GM20000 (cell line): ENCODE data around the gene ZDHHC23.

Source experiments
- DNase-seq: peaks from one replicate; pipeline ENCODE4 v3.0.0; 2012; ENCODE audit warnings: low spot score
- TF ChIP-seq, protein P1 (sequence below): IDR thresholded peaks from 2 replicates; pipeline ENCODE4 v1.5.1; 2012; ENCODE audit warnings: mild to moderate bottlenecking, control low read depth; ENCODE audit errors: extremely low read depth, missing control alignments

Gene ZDHHC23

DNA sequence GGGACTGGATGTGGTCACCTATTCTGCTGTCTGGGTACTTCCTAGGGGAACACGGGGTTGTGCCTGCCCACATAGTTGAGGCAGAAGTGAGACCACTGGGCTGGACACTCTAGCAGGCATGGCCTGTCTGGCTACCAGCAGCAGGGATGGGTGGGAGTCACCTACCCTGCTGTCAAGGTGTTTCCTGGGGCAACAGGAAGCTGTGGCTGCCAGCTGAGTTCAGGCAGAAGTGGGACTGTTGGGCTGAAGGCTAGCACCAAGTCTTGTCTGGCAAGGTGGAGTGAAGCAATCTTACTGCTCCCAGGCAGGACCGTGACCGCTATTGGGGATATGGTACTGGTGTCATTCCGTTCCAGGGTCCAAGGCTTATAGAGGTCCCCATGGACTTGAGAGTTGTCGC is 20.3 kb upstream of the ZDHHC23 start:
- DNase-seq: no peak

GRCh38 chr3:113946831-113947230 is 982 bp upstream of the ZDHHC23 start:
- DNase-seq: no peak
- TF ChIP-seq, protein P1, sequence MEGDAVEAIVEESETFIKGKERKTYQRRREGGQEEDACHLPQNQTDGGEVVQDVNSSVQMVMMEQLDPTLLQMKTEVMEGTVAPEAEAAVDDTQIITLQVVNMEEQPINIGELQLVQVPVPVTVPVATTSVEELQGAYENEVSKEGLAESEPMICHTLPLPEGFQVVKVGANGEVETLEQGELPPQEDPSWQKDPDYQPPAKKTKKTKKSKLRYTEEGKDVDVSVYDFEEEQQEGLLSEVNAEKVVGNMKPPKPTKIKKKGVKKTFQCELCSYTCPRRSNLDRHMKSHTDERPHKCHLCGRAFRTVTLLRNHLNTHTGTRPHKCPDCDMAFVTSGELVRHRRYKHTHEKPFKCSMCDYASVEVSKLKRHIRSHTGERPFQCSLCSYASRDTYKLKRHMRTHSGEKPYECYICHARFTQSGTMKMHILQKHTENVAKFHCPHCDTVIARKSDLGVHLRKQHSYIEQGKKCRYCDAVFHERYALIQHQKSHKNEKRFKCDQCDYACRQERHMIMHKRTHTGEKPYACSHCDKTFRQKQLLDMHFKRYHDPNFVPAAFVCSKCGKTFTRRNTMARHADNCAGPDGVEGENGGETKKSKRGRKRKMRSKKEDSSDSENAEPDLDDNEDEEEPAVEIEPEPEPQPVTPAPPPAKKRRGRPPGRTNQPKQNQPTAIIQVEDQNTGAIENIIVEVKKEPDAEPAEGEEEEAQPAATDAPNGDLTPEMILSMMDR: no peak

More for the DNA sequence above, 20.3 kb upstream of the ZDHHC23 start:
- TF ChIP-seq, protein P1: no peak

DNA sequence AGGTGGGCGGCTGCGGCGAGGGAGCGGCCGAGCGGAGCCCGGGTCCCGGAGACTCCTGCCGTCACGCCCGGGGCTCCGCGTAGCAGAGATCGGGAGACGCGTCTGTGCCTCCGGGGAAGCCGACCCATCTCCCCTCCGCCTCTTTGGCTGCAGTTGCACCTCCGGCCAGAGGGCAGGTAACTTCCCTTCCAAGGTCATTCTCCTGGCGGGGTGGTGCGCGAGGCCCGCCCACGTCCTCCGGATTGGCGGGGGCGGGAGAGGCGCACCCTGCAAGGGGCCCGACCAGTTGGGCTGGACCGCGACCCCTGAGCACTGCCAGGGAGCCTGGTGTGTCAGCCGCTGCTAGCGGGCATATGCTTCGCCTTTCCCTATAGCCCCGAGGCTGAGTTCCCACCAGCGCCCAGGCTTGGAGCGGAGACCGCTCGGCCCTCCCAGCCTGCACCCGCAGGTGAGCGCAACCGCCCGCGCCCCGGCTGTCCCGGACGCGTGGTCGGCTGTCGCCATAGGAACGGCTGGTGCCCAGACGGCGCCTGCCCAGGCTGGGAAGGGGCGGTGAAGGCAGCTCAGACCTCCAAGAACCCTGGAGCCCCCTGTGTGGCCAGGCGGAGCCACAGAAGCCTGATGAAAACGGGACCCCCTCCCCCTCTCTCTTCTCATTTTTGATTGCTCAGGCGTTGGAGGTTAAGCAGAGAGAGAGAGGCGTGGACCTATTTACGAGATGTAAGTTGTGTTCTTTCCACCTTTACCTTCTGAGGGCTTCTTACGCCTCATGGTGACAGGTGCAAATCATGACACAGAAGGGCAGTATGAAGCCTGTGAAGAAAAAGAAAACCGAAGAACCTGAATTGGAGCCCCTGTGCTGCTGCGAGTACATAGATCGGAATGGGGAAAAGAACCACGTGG is 453 bp downstream of the ZDHHC23 start:
- DNase-seq: no peak

GRCh38 chr3:113952921-113953320 is 5.1 kb downstream of the ZDHHC23 start:
- TF ChIP-seq, protein P1: no peak
- no peak for DNase-seq

More for the DNA sequence above, 453 bp downstream of the ZDHHC23 start:
- TF ChIP-seq, protein P1: no peak

DNA sequence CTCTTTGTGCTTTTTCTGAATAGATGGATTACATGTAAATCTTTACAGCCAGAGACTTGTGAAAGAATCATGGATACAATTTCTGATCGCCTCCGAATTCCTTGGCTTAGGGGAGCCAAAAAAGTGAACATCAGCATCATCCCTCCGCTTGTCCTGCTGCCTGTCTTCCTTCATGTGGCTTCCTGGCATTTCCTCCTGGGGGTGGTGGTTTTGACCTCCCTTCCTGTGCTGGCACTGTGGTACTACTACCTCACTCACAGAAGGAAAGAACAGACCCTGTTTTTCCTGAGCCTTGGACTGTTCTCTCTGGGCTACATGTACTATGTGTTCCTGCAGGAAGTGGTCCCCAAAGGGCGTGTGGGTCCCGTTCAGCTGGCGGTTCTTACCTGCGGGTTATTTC is 5.9 kb downstream of the ZDHHC23 start:
- DNase-seq: no peak
- TF ChIP-seq, protein P1: no peak

GRCh38 chr3:113954091-113954685 is 6.4 kb downstream of the ZDHHC23 start:
- TF ChIP-seq, protein P1: no peak
- DNase-seq: no peak

DNA sequence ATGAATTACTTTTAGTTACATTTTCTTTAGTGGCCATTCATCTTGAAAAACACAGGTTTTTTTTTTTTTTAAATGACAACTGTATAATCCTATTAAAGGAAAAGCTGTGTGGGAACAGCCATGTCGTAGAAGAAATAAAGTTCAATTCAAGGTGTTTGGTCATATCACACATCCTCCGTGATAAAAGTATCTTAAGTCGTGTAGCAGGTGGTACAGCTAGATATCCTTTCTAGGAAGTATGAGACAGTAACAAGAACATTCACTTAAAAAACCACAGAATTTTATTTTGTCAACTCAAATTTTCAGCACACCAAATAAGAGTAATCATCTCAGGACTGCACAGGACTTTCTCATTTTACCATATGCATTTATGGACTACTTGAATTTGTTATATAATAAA is 16.1 kb downstream of the ZDHHC23 start:
- no peak for DNase-seq
- TF ChIP-seq, protein P1: no peak
